Panc1 (cell line): Measurements from ENCODE around the gene COA7.

Experiments used
- POLR2AphosphoS5 ChIP-seq: IDR thresholded peaks from 2 replicates; pipeline ENCODE4 v1.6.1; 2012; ENCODE audit warnings: mild to moderate bottlenecking, low read depth, low read length, moderate library complexity
- SIN3A ChIP-seq: IDR thresholded peaks from 2 replicates; pipeline ENCODE4 v1.6.1; 2012; ENCODE audit warnings: low read depth, mild to moderate bottlenecking, low read length, moderate library complexity, borderline replicate concordance; ENCODE audit not compliant: insufficient read depth
- TCF7L2 ChIP-seq: IDR thresholded peaks from 2 replicates; pipeline ENCODE4 v1.6.1; 2011; ENCODE audit warnings: mild to moderate bottlenecking, low read depth, low read length, inconsistent platforms
- TF ChIP-seq, protein P1 (sequence below): fragments of 450-650 bp; IDR thresholded peaks from 2 replicates; pipeline ENCODE4 v1.5.1; 2017; ENCODE audit warnings: mild to moderate bottlenecking
- TF ChIP-seq, protein P2 (sequence below), 2 experiments: IDR thresholded peaks; 2 replicates each; pipeline ENCODE4 v1.6.1; 2011 to 2012; ENCODE audit warnings: low read depth in 2 of 2, control low read depth in 1 of 2, low read length in 1 of 2, mild to moderate bottlenecking in 1 of 2, moderate library complexity in 1 of 2; ENCODE audit not compliant: insufficient read depth in 1 of 2

DNA sequence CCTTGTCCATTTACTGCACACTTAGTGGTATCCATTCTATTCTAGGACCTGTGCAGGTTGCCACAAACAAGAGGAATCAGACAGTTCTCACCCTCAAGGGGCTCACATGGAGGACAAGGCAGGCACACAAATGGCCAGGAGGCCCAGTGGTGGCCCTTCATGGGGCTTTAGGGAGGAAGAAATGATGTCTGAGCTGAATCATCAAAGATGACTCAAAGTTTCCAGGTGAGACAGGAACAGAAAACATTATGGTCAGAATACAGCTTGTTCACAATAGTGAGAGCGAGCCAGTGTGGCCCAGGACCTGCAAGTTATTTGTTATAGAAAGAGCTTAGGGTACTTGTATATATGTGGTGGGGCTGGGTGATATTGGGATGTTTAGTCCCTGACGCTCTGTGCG is 38.8 kb downstream of the COA7 start:
- TF ChIP-seq, protein P1, sequence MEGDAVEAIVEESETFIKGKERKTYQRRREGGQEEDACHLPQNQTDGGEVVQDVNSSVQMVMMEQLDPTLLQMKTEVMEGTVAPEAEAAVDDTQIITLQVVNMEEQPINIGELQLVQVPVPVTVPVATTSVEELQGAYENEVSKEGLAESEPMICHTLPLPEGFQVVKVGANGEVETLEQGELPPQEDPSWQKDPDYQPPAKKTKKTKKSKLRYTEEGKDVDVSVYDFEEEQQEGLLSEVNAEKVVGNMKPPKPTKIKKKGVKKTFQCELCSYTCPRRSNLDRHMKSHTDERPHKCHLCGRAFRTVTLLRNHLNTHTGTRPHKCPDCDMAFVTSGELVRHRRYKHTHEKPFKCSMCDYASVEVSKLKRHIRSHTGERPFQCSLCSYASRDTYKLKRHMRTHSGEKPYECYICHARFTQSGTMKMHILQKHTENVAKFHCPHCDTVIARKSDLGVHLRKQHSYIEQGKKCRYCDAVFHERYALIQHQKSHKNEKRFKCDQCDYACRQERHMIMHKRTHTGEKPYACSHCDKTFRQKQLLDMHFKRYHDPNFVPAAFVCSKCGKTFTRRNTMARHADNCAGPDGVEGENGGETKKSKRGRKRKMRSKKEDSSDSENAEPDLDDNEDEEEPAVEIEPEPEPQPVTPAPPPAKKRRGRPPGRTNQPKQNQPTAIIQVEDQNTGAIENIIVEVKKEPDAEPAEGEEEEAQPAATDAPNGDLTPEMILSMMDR, result no peak
- TF ChIP-seq POLR2AphosphoS5 (no peak), TCF7L2 (no peak), SIN3A (no peak)
- TF ChIP-seq, protein P2, sequence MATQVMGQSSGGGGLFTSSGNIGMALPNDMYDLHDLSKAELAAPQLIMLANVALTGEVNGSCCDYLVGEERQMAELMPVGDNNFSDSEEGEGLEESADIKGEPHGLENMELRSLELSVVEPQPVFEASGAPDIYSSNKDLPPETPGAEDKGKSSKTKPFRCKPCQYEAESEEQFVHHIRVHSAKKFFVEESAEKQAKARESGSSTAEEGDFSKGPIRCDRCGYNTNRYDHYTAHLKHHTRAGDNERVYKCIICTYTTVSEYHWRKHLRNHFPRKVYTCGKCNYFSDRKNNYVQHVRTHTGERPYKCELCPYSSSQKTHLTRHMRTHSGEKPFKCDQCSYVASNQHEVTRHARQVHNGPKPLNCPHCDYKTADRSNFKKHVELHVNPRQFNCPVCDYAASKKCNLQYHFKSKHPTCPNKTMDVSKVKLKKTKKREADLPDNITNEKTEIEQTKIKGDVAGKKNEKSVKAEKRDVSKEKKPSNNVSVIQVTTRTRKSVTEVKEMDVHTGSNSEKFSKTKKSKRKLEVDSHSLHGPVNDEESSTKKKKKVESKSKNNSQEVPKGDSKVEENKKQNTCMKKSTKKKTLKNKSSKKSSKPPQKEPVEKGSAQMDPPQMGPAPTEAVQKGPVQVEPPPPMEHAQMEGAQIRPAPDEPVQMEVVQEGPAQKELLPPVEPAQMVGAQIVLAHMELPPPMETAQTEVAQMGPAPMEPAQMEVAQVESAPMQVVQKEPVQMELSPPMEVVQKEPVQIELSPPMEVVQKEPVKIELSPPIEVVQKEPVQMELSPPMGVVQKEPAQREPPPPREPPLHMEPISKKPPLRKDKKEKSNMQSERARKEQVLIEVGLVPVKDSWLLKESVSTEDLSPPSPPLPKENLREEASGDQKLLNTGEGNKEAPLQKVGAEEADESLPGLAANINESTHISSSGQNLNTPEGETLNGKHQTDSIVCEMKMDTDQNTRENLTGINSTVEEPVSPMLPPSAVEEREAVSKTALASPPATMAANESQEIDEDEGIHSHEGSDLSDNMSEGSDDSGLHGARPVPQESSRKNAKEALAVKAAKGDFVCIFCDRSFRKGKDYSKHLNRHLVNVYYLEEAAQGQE (IDR thresholded peaks at IDR 0.05; ENCODE audit: insufficient read depth in 1 of 2, low read depth in 2 of 2, low read length in 1 of 2), result no peak
